Measurements from ENCODE around the gene PTGS1.

Gene PTGS1

GRCh38 chr9:122356627-122357026 lies 14.2 kb upstream of the PTGS1 start:
- no peak for TF ChIP-seq GATA2 (IDR thresholded peaks at IDR 0.05; ENCODE audit: low read depth, low read length)
- no peak for TF ChIP-seq GATA3 (IDR thresholded peaks at IDR 0.05; ENCODE audit: low read depth, low read length)

GRCh38 chr9:122360891-122361290 lies 9.9 kb upstream of the PTGS1 start:
- TF ChIP-seq GATA3 (IDR thresholded peaks at IDR 0.05; ENCODE audit: low read depth, low read length) (no peak), GATA2 (IDR thresholded peaks at IDR 0.05; ENCODE audit: low read depth, low read length) (no peak)

GRCh38 chr9:122364117-122364782 lies 6.6 kb upstream of the PTGS1 start:
- TF ChIP-seq GATA2 (IDR thresholded peaks at IDR 0.05; ENCODE audit: low read depth, low read length) (no peak), GATA3 (IDR thresholded peaks at IDR 0.05; ENCODE audit: low read depth, low read length) (no peak)

GRCh38 chr9:122364783-122365150 lies 6.1 kb upstream of the PTGS1 start:
- TF ChIP-seq GATA2 (IDR thresholded peaks at IDR 0.05; ENCODE audit: low read depth, low read length) (no peak), GATA3 (IDR thresholded peaks at IDR 0.05; ENCODE audit: low read depth, low read length) (no peak)

- TF ChIP-seq GATA3 (IDR thresholded peaks at IDR 0.05; ENCODE audit: low read depth, low read length) = no peak
- no peak for TF ChIP-seq GATA2 (IDR thresholded peaks at IDR 0.05; ENCODE audit: low read depth, low read length)
Observed at GRCh38 chr9:122366074-122366660, 4.7 kb upstream of the PTGS1 start.

- TF ChIP-seq GATA3 (IDR thresholded peaks at IDR 0.05; ENCODE audit: low read depth, low read length) (no peak), GATA2 (IDR thresholded peaks at IDR 0.05; ENCODE audit: low read depth, low read length) (no peak)
Observed at GRCh38 chr9:122367065-122367464, 3.8 kb upstream of the PTGS1 start.

GRCh38 chr9:122367774-122368460 lies 2.9 kb upstream of the PTGS1 start:
- TF ChIP-seq GATA3 (IDR thresholded peaks at IDR 0.05; ENCODE audit: low read depth, low read length) (no peak), GATA2 (IDR thresholded peaks at IDR 0.05; ENCODE audit: low read depth, low read length) (no peak)

GRCh38 chr9:122368642-122369041 lies 2.2 kb upstream of the PTGS1 start:
- TF ChIP-seq GATA2 (IDR thresholded peaks at IDR 0.05; ENCODE audit: low read depth, low read length) = no peak
- no peak for TF ChIP-seq GATA3 (IDR thresholded peaks at IDR 0.05; ENCODE audit: low read depth, low read length)

- no peak for TF ChIP-seq GATA3 (IDR thresholded peaks at IDR 0.05; ENCODE audit: low read depth, low read length)
- TF ChIP-seq GATA2 (IDR thresholded peaks at IDR 0.05; ENCODE audit: low read depth, low read length) = no peak
Observed at GRCh38 chr9:122370303-122370702, 521 bp upstream of the PTGS1 start.

- TF ChIP-seq GATA2 (IDR thresholded peaks at IDR 0.05; ENCODE audit: low read depth, low read length) (no peak), GATA3 (IDR thresholded peaks at IDR 0.05; ENCODE audit: low read depth, low read length) (no peak)
Observed at GRCh38 chr9:122371846-122372245, 1.0 kb downstream of the PTGS1 start.

- TF ChIP-seq GATA2 (IDR thresholded peaks at IDR 0.05; ENCODE audit: low read depth, low read length) (no peak), GATA3 (IDR thresholded peaks at IDR 0.05; ENCODE audit: low read depth, low read length) (no peak)
Observed at GRCh38 chr9:122372856-122373845, 2.3 kb downstream of the PTGS1 start.

- TF ChIP-seq GATA3 (IDR thresholded peaks at IDR 0.05; ENCODE audit: low read depth, low read length) = no peak
- no peak for TF ChIP-seq GATA2 (IDR thresholded peaks at IDR 0.05; ENCODE audit: low read depth, low read length)
Observed at GRCh38 chr9:122374885-122375420, 4.1 kb downstream of the PTGS1 start.

- TF ChIP-seq GATA3 (IDR thresholded peaks at IDR 0.05; ENCODE audit: low read depth, low read length) (no peak), GATA2 (IDR thresholded peaks at IDR 0.05; ENCODE audit: low read depth, low read length) (no peak)
Observed at GRCh38 chr9:122376796-122377195, 6.0 kb downstream of the PTGS1 start.

Data from SH-SY5Y (cell line).